ENCODE results near the gene CHRNA4.

The CHRNA4 gene

GRCh38 chr20:63360850-63361518 is at the start of gene CHRNA4:
Gene CHRNA4, minus strand, starts transcription at chr20:63361349. Its CDS starts 184 bp downstream, at chr20:63361165.
- DNase-seq = no peak

- DNase-seq = no peak
These were observed 48.8 kb upstream of the CHRNA4 start for GRCh38 chr20:63409834-63410435.

- no peak for DNase-seq
These were observed 48.1 kb upstream of the CHRNA4 start for GRCh38 chr20:63409066-63409833.

GRCh38 chr20:63408684-63409046 is 47.5 kb upstream of the CHRNA4 start:
- no peak for DNase-seq

GRCh38 chr20:63407928-63408683 is 47.0 kb upstream of the CHRNA4 start:
- DNase-seq = no peak

GRCh38 chr20:63406617-63407245 is 45.6 kb upstream of the CHRNA4 start:
- no peak for DNase-seq

GRCh38 chr20:63406011-63406410 is 44.9 kb upstream of the CHRNA4 start:
- DNase-seq = no peak

DNA sequence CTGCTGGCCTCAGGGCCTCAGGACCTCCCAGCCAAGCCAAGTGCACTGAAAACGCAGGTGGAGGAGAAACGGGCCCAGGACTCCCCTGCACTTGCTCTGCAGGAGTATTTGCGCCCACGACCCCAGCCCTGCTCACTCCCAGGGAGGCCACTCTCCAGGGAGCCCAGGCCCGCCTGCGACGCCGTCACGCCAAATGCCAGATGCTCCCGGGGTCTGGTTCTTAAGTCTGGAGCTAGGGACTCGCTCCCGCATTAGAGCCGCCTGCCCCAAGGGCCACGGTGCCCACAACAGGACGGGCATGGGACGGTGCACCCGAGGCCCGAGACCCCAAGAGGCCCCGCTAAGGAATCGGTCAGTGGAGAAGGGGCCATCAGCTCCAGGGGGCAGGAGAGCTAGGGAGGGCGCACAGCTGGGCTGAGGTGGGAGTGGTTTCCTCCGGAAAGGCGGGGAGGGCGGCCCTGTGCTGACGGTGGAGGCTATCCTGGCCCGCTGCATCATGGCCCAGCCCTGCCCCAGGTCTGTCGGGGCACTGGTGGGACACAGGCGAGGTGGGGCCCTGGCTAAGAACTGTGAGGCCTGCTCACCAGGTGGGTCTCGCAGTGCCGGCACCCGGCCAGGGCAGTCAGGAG is 44.1 kb upstream of the CHRNA4 start:
- no peak for DNase-seq

- DNase-seq = no peak
These were observed 43.3 kb upstream of the CHRNA4 start for GRCh38 chr20:63404129-63405085.

GRCh38 chr20:63403403-63404105 is 42.4 kb upstream of the CHRNA4 start:
- DNase-seq = no peak

- DNase-seq = no peak
These were observed 41.7 kb upstream of the CHRNA4 start for GRCh38 chr20:63402860-63403220.

- no peak for DNase-seq
These were observed 41.2 kb upstream of the CHRNA4 start for GRCh38 chr20:63402181-63402859.

DNA sequence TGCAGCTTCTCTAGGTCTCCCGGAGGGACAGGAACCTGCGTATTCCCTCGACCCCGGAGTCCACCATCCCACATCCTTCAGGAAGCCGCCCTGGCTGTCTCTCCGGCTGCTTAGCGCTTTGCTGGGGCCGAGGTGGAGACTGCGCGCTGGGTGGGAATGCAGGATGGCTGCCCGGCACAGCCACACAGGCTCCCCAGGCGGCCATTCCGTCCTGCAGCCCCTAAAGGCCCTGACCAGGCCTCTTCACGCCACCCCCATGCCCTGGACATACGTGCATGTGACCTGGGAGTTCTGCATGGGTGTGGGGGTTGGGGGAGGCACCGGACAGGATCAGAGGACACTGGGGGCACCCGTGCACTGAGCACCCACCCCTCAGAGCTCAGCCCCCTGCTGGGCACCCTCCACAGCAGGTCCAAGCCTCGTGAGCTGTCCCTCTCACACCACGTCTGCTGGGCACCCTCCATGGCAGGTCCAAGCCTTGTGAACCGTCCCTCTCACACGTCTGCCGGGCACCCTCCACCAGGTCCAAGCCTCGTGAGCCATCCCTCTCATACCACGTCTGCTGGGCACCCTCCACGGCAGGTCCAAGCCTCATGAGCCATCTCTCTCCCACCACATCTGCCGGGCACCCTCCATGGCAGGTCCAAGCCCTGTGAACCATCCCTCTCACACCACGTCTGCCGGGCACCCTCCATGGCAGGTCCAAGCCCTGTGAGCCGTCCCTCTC is 40.4 kb upstream of the CHRNA4 start:
- no peak for DNase-seq

DNA sequence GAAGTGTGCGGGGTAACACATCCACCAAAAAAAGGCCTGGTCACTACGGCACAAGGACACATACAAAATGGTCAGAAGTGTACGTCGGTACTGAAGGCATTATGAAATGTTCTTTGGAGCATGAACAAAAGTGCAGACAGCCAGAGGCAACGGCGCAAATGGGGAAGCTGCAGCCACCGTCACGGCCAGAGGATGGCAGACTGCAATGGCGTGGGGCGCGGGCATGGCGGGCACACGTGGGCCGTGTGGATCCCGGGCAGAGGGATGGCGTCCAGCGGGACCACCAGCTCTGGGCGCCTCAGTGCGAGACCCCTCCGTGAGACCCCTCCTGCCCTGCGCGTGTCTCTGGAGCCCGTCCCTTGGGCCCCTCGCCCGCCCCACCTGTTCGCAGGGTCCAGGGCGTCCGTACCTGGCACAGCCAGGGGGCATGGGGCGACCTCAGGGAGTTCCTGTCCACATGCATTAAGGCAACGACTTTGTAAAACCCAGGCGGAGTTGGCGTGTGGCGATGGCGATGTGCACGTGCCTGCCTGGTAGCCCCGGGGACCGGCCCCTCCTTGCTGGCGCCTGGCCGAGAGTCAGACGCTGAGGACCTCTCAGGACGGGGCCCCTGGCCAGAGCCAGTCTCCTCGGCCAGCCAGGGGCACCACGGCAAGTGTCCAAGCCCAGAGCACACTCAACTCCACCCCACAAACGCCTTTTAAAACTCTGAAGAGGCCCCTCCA is 39.5 kb upstream of the CHRNA4 start:
- no peak for DNase-seq

DNA sequence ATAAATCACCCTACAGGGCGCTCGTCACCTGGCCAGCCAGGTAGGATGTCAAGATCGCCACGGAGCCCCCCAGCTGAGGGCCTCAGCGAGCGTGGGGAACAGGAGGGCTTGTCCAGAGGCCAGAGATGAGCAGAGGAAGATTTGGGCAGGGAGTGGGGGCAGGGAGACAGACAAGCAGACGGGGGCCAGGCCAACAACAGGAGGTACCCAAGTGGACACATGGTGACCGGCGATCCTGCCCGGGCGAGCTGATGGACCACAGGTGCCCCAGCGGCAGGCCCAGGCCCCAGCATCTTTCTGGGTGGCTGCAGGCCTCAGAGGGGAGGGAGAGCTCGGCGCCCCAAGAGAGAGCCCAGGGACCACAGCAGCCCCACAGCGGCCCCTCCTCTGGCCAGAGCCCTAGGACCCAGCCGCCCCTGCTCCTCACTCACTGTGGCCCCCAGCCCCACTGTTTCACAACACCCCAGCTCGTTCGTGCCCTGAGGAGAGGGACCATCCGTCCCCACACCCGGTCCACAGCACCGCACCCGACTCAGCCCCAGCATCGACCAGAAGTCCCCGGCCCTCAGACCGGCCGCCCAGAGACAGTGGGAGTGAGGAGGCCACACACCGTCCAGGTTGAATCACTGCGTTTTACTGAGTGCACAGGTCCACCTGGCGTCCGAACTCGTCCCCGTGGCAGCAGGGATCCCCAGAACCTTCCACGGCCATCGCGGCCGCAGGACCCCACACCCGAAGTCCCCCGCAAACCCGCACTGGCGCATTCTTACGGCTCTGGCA is 38.6 kb upstream of the CHRNA4 start:
- no peak for DNase-seq

DNA sequence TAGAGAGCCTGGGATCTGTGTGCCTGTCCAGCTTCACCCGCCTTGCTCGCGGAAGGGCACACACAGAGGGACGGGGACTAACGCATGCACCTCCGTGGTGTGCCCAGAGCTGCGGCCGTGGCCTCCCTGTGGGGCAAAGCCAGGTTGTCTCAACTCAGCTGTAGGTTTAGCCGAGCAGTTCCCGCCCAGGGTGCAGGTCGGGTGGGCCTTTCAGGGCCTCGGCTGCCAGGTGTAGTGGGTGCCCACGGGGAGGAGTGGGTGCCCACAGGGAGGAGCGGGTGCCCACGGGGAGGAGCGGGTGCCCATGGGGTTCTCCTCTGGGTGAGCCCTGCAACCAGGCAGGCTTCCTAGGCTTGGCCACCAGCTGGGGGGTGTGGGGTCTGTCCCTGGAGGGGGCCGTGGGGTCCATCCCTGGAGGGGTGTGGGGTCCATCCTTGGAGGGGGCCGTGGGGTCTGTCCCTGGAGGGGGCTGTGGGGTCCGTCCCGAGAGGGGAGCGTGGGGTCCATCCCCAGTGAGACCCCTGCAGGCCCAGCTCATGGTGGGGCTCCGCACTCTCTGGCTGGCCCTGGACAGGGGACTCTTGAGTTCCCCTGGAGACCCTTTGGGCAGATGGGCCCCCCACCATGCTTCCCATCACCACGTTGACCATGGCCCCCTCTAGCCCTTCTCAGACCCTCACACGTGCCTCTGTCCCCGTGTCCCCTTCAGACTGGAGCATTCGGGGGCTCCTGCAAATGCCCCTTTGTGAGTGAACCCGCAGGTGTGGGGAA is 37.8 kb upstream of the CHRNA4 start:
- DNase-seq = no peak

DNA sequence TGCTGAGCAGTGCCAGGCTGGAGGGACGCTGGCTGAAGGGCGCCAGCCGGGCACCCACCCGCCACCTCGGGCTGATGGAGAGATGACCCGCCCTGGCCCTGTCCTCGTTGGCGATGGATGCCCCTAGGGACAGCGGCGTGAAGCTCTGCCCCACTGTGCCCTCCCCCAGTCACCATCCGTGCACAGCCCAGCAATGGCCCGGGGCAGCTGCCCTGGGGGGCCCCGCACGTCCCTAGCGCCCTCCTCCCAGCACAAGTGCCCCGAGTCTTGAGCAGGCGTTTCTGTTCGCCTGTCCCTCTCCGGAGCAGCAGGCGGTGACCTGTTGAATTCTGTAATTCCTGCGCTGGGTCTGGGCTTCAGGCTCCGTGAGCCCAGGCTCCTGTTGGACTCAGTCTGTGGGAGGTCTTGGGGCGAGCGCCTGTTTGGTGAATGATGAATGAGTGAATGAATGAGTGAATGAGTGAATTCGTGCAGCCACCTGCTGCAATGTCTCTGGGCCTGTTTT is 36.8 kb upstream of the CHRNA4 start:
- DNase-seq = no peak
